ENCODE data around the gene MAP1LC3B.

The MAP1LC3B gene

GRCh38 chr16:87447323-87447722 lies 55.2 kb downstream of the MAP1LC3B start:
- Histone ChIP-seq H3K36me3 (ENCODE audit: control insufficient read depth, low read length) (no peaks in the 10 kb centered on the region), H3K9me3 (ENCODE audit: control insufficient read depth, insufficient read depth, low read length) (no peaks in the 10 kb centered on the region), H3F3A (ENCODE audit: control insufficient read depth, insufficient read depth) (no peaks in the 10 kb centered on the region), H3K79me2 (ENCODE audit: control insufficient read depth, low read length) (no peaks in the 10 kb centered on the region), H3K9me2 (replicated peaks; ENCODE audit: control insufficient read depth, low read length) (no peaks in the 10 kb centered on the region), H3K4me1 (ENCODE audit: control insufficient read depth, low read length) (no peaks in the 10 kb centered on the region), H3K27me3 (ENCODE audit: control insufficient read depth, low read length) (no peaks in the 10 kb centered on the region), H3K4me3 (ENCODE audit: low read length) (no peak overlapping the region), H3K4me2 (ENCODE audit: low read length) (no peak overlapping the region), H4K20me1 (ENCODE audit: control insufficient read depth, insufficient read depth, low read depth, low read length) (no peaks in the 10 kb centered on the region), H3K27ac (ENCODE audit: low read depth, low read length) (no peak overlapping the region)
- TF ChIP-seq CTCF (IDR thresholded peaks at IDR 0.05; ENCODE audit: low read depth, low read length, poor library complexity, severe bottlenecking) (no peak), EZH2phosphoT487 (IDR thresholded peaks at IDR 0.05; ENCODE audit: borderline replicate concordance, low read length) (no peak)

- Histone ChIP-seq H3K27ac (ENCODE audit: low read depth, low read length) (no peak overlapping the region), H3K9me2 (replicated peaks; ENCODE audit: control insufficient read depth, low read length) (no peaks in the 10 kb centered on the region), H3K4me2 (ENCODE audit: low read length) (no peak overlapping the region), H4K20me1 (ENCODE audit: control insufficient read depth, insufficient read depth, low read depth, low read length) (no peaks in the 10 kb centered on the region), H3F3A (ENCODE audit: control insufficient read depth, insufficient read depth) (no peaks in the 10 kb centered on the region), H3K4me1 (ENCODE audit: control insufficient read depth, low read length) (no peaks in the 10 kb centered on the region), H3K9me3 (ENCODE audit: control insufficient read depth, insufficient read depth, low read length) (no peaks in the 10 kb centered on the region), H3K36me3 (ENCODE audit: control insufficient read depth, low read length) (no peaks in the 10 kb centered on the region), H3K27me3 (ENCODE audit: control insufficient read depth, low read length) (no peaks in the 10 kb centered on the region), H3K4me3 (ENCODE audit: low read length) (no peak overlapping the region), H3K79me2 (ENCODE audit: control insufficient read depth, low read length) (no peaks in the 10 kb centered on the region)
- TF ChIP-seq CTCF (IDR thresholded peaks at IDR 0.05; ENCODE audit: low read depth, low read length, poor library complexity, severe bottlenecking) (no peak), EZH2phosphoT487 (IDR thresholded peaks at IDR 0.05; ENCODE audit: borderline replicate concordance, low read length) (no peak)
These were observed 56.7 kb downstream of the MAP1LC3B start for GRCh38 chr16:87448866-87449265.

GRCh38 chr16:87451563-87452210 lies 59.6 kb downstream of the MAP1LC3B start:
- Histone ChIP-seq H3K36me3 (ENCODE audit: control insufficient read depth, low read length) (no peaks in the 10 kb centered on the region), H3K9me3 (ENCODE audit: control insufficient read depth, insufficient read depth, low read length) (no peaks in the 10 kb centered on the region), H3F3A (ENCODE audit: control insufficient read depth, insufficient read depth) (no peaks in the 10 kb centered on the region), H3K79me2 (ENCODE audit: control insufficient read depth, low read length) (no peaks in the 10 kb centered on the region), H3K27ac (ENCODE audit: low read depth, low read length) (no peak overlapping the region), H3K27me3 (ENCODE audit: control insufficient read depth, low read length) (no peaks in the 10 kb centered on the region; the same call in 1 of the 2 replicates), H3K9me2 (replicated peaks; ENCODE audit: control insufficient read depth, low read length) (no peaks in the 10 kb centered on the region), H3K4me3 (ENCODE audit: low read length) (no peak overlapping the region), H3K4me1 (ENCODE audit: control insufficient read depth, low read length) (no peaks in the 10 kb centered on the region), H3K4me2 (ENCODE audit: low read length) (no peak overlapping the region), H4K20me1 (ENCODE audit: control insufficient read depth, insufficient read depth, low read depth, low read length) (no peaks in the 10 kb centered on the region)
- no peak for TF ChIP-seq EZH2phosphoT487 (IDR thresholded peaks at IDR 0.05; ENCODE audit: borderline replicate concordance, low read length)
- no peak for TF ChIP-seq CTCF (IDR thresholded peaks at IDR 0.05; ENCODE audit: low read depth, low read length, poor library complexity, severe bottlenecking)

Data from DOHH2 (cell line).